GM19438 (cell line): ENCODE results near the gene C13orf46.

Experiments used
- ATAC-seq: cut with Tn5 transposase; IDR thresholded peaks from one replicate; pipeline ENCODE4 v1.9.1; 2021; ENCODE audit warnings: low read depth; ENCODE audit not compliant: unreplicated experiment

C13orf46 gene

DNA sequence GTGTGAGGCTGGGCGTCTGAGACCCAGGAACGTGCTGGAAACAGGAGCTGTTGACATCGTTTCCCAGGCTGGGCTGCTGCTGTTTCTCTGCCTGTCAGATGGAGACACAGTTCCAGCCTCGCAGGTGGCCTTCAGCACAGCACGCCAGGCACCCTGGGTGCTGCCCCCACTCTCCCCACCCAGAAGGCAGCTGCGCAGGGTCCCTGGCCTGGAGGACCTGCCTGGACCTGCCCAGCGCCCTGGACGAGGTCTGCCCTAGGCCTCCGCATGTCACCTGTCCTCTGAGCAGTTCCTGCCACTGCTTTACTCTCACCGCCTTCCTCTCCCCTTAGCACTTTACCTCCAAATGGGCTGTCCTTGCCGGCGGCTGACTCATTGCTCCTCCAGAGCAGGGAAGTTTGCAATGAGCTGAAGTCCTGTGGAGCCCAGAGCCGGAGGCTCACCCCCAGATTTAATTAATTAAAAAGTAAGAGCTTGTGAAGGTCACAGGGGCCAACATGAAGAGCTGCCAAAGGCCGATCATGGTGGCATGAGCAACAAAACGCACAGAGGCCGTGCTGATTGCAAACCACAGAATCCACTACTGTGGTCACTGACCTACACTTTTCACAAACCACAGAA lies 32.2 kb downstream of the C13orf46 start:
- ATAC-seq, result no peak

DNA sequence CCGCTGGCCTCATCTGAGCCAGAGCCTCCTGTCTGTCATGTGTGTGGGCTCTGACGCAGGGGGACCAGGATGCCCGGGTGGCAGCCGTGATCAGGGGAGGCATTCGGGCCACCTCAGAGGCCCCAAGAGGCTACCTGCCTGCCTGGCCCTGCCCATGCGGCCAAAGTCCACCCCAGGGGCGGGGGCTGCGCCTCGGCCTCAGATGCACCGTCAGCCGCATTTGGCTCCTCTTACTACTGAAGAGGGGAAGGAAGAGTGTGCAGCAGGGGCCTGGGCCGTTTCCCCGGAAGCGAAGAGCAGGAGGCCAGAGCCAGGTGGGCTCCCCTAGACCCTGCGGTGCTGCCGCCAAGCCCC lies 34.0 kb downstream of the C13orf46 start:
- no peak for ATAC-seq

DNA sequence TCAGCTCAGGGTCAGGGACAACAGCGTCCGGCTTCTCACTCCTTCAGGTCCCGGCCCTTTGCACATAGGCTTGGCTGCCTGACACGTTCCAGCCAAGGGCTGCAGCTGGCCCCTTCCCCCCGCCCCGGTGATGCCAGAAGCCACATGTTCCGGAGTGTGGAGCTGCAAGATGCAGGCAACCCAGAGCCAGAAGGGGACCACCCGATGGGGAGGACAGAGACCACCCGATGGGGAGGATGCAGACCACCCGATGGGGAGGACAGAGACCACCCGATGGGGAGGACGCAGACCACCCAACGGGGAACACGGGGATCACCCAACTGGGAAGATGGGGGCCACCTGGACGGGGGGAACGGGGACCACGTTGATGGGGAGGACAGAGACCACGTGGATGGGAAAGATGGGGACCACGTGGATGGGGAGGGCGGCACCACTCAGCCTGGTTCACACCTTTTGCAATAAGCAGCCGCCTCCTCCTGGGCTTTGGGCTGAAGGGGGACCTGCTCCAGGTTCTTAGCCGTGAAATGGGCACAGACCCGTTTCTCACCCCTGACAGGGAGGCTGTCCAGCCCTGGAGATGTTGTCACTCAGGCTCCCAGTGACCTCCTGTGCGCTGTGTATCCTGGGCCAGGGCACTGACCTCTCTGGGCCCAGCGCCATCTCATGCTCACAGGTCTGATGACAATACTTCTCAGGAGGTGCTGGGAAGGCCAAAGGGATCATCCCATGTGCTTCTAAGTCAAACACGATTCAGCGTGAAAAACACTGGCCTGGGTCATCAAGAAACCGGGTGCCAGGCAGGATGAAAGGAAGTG lies 34.5 kb downstream of the C13orf46 start:
- no peak for ATAC-seq

DNA sequence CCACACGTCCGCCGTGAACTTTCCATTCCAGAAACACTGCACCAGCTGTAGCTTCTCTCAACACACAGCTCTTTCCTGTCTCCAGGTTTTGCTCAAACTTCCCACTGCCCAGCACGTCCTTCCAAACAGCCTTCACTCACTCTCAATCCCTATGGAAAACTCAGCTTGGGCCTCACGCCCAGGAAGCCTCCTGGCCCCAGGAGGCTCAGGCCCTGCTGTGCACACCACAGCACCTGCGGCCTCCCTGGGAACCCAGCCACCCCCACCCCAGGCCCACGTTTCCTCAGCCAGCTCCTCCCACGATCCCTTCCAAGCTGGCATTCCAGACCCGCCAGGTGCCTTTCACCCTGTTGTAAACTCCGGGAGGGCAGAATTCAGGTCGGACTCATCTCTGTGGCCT lies 35.2 kb downstream of the C13orf46 start:
- ATAC-seq, result no peak

DNA sequence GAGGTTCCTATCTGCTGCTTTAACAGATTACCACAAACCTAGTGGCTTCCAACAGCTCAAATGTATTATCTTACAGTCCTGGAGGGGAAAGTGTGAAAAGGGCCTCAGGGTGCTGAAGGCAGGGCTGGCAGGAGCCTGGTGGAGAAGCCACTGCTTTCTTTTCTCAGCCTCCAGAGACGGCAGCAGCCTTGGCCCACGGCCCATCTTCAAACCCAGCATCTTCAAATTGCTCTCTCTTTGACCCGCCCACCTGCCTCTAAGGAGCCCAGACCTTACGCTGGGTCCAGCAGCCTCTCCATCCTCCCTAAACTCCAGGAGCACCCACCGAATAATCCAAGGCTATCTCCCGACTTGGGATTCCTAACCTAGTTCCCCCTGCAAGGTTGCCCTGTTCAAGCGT lies 35.6 kb downstream of the C13orf46 start:
- ATAC-seq, result no peak

DNA sequence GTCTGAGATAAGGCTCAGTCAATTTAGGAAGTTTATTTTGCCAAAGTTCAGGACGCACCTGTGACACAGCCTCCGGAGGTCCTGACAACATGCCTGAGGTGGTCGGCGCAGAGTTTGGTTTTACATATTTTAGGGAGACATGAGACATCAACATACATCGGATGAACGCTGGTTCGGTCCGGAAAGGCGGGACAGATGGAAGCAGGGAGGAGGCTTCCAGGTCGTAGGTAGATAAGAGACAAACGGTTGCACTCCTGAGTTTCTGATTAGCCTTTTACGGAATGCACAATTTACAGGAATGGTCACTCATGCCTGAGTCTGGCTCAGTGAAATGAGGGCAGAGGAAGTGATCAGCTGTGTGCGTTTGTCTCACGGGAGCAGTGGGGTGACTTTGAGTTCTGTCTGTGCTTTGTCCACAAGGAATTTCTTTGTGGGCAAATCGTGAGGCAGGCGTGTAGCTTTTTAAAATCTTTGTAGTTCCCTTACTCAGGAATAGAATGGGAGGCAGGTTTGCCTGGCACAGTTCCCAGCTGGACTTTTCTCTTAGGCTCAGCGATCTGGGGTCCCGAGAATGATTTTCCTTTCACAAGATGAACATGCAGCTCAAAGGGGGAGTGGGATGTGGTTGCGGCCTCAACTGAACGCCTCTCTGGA lies 36.2 kb downstream of the C13orf46 start:
- ATAC-seq, result no peak

DNA sequence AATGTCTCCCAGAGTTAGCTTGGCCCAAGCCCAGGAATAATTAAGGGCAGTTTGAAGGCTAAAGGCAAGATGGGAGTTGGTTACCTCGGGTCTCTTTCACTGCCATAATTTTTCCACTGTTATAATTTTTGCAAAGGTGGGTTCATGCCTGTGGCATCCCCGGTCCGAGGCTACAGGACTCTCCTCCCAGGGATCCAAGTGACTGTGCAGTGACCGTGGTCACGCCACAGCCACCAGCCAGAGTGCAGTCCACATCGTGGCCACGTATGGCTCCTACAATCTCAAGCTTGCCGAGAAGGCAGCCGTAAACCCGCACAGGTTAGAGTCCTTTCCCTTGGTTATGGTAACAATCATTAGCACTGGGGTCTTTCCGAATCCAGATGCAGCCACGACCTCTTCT lies 36.8 kb downstream of the C13orf46 start:
- no peak for ATAC-seq

DNA sequence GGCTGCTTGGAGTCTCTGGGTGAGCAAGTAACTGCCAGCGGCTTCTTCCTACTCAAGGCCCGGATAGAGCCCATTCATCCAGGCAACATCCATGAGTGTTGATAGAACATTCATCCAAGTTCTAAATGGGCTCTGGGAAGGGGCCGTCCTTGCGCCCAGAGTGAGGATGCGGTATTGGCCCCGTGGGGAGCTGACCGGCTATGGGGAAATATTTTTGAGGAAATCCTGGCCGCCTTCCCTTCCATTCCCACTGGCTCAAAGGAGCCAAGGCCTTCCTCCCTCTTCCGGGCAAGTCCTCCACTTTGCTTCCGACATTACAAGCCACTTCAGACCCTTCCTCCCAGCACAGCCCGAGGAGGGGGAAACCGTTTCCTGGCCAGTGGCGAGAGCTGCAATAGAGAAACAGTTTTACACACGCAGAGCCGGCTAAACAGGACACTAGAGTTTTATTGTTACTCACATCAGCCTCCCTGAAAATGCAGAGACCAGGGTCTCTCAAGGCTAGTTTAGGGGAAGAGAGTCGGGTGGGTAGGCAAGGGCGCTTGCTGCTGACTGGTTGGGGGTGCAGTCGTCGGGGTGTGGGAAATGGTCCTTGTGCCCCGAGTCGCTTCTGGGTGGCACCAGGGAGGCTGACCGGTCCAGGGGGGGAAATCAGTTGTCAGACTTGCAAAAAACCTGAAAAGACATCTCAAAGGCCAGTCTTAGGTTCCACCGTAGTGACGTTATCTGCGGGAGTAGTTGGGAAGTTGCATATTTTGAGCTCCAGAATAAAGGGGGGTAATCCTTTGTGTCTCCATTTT lies 37.5 kb downstream of the C13orf46 start:
- ATAC-seq, result no peak

DNA sequence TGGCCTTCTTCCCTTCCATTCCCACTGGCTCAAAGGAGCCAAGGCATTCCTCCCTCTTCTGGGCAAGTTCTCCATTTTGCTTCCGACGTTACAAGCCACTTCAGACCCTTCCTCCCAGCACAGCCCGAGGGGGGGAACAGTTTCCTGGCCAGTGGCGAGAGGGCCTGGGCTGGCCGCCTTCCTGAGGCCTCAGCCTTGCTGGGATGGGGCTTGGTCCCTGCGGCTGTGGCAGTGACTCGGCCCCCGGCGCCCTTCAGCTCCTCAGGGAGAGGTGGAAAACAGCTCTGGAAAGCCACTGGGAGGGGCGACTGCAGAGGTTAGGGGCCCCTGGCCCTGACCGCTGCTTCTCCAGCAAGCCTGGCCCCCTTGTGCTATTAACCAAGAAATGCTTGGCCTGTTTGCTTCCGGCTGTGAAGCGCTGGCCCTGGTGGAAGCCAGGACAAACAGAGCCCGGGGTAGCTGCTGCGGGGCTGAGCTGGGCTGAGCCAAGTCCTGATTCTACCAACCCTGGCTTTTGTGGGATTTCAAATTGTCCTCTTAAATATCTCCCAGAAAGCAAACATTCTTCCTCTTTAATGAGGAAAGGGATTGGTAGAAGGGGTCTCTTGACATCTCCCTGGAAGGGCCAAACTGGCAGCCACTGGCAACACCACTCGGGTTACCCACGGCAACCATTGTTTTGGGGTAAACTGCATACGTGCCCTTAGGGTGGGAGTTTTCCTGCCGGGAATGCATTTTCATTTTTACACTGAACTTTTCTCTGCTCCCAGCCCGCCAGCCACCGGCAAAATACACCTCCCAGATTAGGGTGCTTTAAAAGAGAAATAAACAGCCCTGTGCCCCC lies 38.7 kb downstream of the C13orf46 start:
- ATAC-seq, result no peak

DNA sequence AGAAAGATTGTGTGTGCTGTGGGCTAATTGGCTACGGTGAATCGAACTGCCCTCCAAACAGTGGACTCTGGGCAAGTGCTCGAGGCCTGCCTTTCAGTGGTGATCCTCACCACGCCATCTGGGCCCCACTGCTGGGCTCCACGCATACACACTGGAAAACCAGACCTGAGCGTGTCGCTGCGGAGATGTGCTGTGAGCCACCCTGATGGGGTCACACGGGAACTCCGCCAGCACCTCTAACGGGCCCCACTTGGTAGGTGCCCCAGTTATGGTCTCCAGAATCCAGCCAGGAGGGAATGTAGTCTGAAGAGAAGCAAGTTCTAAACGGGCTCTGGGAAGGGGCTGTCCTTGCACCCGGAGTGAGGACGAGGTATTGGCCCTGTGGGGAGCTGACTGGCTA lies 39.3 kb downstream of the C13orf46 start:
- ATAC-seq, result no peak

DNA sequence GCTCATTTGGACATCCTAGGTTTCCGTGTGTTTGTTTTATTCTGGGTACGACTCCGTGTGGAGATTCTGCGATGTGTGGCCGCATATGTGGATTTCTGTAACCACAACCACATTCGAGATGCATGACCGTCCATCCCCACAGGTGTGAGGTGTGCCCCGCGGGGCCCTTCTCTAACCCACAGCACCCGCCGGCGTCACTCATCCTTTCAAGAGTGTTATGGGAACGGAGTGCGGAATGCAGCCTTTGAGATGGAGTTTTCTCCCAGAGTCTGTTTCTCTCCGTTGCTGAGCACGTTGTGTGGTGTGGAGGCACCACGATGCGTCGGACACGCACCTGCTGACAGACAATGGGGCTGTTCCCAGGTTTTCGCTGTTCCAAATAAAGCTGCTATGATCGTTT lies 40.0 kb downstream of the C13orf46 start:
- no peak for ATAC-seq

DNA sequence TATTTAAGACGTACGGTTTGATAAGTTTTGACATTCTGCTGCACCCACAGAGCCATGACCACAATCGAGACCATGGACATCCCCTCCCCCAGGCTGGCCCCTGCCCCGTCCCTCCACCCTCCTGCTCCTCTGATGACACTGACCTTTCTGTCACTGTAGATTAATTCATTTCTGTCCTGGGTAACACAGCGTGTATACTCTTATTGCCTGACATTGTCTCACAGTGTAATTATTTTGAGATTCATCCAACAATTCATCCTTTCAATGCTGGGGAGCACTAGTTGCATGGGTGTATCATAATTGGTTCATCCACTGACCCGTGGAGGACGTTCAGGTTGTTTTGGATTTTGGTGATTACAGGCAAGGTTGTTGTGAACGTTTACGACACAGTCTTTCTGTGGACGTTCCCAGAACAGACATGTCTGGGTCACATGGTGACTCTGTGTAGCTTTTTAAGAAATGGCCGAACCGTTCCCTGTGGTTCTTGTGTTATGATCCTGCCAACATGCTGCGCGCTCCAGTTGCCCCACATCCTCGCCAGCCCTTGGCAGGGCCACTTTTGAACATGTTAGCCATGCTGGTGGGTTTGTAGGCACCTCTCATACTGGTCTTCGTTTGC lies 41.9 kb downstream of the C13orf46 start:
- ATAC-seq, result no peak

DNA sequence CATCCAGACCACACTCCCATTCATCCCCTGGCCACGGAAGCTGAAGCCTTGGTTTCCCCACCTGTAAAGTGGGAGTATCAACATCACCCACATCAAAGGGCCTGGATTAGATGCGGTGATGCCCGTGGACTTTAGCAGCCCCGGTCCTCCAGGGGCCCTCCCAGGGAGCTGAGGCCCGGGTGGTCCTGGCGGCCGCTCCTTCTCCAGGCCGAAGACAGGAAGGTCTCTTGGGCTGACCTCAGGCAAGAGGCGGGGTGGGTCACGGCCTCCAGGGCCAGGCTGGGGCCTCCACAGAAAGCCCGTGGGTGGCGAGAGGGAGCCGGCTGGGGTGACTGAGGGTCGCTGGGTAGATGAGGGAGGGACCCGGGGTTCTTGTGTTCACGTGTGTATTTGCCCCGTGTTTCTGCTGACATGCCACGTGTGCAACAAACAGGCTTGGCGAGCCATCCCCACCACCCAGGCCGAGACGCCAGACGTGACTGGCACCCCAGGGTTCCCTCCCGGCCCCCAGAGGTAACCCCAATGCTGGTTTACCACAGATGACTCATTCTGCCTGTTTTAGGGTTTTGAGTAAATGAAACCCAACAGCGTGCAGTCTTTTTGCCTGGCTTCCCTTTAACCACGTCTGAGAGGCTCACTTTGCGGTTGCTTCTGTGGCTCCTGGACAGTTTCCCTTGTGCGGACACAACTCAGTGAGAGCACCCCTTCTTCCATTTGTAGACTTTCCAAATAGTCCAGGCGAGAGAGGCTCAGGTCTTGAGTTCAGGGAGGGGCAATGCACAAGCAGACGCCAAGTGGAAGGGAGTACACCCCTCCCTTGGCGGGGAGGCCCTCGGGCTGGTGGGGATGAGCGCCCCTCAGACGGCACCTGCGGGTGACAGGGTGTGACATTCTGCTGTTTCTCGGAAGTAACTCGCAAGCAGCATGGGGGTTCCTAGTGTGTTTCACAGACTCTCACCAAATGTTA lies 42.9 kb downstream of the C13orf46 start:
- peak; percentile 91 for ATAC-seq

DNA sequence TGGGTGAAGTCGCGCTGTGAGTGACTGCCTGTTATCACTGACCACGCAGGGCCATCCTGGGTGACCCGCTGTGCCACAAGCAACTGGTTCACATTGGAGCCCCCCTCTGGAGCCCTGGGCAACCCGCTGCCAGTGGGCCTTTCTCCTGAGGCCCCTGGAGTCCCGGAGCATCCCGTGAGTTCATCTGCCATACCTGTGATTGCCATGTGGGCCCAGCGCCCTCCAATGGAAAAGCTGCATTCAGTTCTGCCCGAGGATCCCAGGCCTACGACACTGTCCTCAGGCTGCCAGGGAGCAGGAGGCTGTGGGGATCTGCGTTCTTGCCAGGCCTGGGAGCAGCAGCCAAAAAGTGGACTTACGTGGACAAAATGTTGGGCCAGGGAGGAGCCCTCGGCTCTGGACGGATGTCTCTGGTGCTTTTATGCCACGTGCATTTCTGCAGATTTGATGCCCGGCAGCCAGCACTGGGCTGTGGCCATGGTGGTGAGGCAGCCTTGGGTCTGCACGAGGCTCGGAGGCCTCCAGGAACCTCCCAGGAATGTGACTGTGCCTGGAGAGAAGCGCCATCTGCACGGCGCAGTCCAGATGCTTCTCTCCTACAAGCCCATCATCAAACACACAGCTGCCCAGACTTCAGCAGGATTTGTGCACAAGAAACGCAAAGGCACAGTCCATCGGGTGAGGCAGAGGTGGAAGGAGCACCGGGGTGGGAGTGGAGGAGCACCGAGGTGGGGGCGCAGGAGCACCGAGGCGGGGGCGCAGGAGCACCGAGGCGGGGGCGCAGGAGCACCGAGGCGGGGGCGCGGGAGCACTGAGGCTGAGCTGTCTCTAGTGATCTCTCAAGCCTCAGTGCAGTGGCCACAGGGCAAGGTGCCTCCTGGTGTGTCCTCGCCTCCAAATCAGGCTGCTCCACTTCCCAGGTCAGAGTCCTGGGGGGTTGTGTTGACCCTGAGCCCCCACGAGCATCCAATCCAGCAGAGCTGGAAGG lies 44.0 kb downstream of the C13orf46 start:
- no peak for ATAC-seq

DNA sequence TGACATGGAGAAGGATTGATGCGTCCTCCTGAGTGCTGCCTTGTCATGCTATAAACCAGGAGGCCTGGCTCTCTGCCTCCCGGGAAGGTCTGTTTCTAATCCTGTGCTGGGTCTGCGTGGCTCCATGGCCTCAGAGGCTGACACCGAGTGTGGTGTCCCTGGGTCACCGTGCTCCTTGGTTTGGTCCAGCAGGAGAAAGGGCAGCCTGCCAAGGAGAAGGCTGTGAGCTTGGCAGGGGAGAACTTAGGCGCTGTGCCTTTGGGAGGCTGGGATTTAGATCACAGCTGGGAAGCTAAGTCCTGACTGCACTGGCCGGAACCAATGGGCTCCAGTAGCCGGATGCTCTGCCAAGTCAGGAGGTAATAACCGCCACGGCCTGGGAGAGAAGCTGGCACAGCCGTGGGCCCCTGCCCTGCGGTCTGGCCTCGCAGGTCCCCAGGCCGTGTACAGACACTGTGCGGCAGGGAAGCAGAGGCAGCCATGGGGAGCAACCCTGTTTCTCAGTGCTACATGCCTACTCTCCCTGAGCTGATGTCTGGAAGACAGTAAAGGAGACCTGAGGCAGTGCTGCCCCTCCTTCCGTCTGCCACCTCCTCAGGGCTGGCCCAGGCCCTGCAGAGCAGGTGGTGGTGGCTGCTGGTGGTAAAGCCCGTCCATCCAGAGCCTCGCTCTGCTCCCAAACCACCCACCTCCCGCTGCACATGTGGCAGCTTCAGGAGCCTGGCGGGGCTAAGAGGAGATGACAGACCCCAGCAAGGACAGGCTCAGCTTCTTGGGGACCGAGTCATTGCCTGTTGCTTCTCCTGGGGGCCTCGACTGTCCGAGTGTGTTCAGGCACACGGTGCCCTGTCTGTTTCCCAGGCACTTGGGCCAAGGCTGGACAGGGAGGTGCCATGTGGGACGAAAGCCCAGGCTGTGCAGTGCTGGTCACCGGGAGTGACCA lies 44.9 kb downstream of the C13orf46 start:
- ATAC-seq, result no peak
